Memory B cell (primary cell): Measurements from ENCODE around the gene LDLRAD4.
"Not testable (repeated sequence)": the region's sequence is repeated elsewhere in the genome, so short reads cannot be mapped to it uniquely, and the experiment has no call there.

Experiments
- ATAC-seq: fragments of 150-1000 bp; cut with Tn5 transposase; 2 replicates; pipeline ENCODE4 v1.10.0; 2021; ENCODE audit warnings: low read depth, mild to moderate bottlenecking, moderate library complexity
- DNase-seq, 2 donors: peaks; one replicate each; pipeline ENCODE4 v3.0.0; 2022; ENCODE audit warnings: low spot score in 2 of 2
- H3K27ac Mint-ChIP-seq: one replicate; pipeline ENCODE4 v1.8.0; 2022; ENCODE audit warnings: mild to moderate bottlenecking, moderate library complexity, mixed read lengths
- H3K27me3 Mint-ChIP-seq: one replicate; pipeline ENCODE4 v1.8.0; 2022; ENCODE audit warnings: mixed read lengths
- H3K36me3 Mint-ChIP-seq: one replicate; pipeline ENCODE4 v1.8.0; 2022; ENCODE audit warnings: mild to moderate bottlenecking, mixed read lengths
- H3K4me1 Mint-ChIP-seq: one replicate; pipeline ENCODE4 v1.8.0; 2022; ENCODE audit warnings: mixed read lengths
- H3K4me3 Mint-ChIP-seq: one replicate; pipeline ENCODE4 v1.8.0; 2022; ENCODE audit warnings: mild to moderate bottlenecking, moderate library complexity, mixed read lengths
- H3K9me3 Mint-ChIP-seq: one replicate; pipeline ENCODE4 v1.8.0; 2022; ENCODE audit warnings: mixed read lengths

LDLRAD4 gene

GRCh38 chr18:13323186-13323585 is 104.6 kb downstream of the LDLRAD4 start:
- H3K27me3 Mint-ChIP-seq = peaks cover 7% of the 10 kb centered on the region
- no peak overlapping the region for H3K27ac Mint-ChIP-seq
- peaks cover 3% of the 10 kb centered on the region for H3K9me3 Mint-ChIP-seq
- H3K36me3 Mint-ChIP-seq = no peaks in the 10 kb centered on the region
- DNase-seq (no peak), ATAC-seq (no peak)
- peaks cover 6% of the 10 kb centered on the region for H3K4me1 Mint-ChIP-seq
- no peak overlapping the region for H3K4me3 Mint-ChIP-seq

- no peak for DNase-seq
- Mint-ChIP-seq H3K27ac (no peak overlapping the region), H3K27me3 (peaks cover 6% of the 10 kb centered on the region)
Measured at GRCh38 chr18:13324880-13325279, 106.3 kb downstream of the LDLRAD4 start.

GRCh38 chr18:13328213-13328612 is 109.7 kb downstream of the LDLRAD4 start:
- Mint-ChIP-seq H3K27me3 (peaks cover 9% of the 10 kb centered on the region), H3K9me3 (peaks cover 5% of the 10 kb centered on the region), H3K4me3 (no peak overlapping the region), H3K36me3 (no peaks in the 10 kb centered on the region), H3K4me1 (peaks cover 6% of the 10 kb centered on the region), H3K27ac (no peak overlapping the region)
- DNase-seq (no peak), ATAC-seq (no peak)

More at GRCh38 chr18:13324880-13325279, 106.3 kb downstream of the LDLRAD4 start:
- Mint-ChIP-seq H3K9me3 (peaks cover 5% of the 10 kb centered on the region), H3K4me1 (peaks cover 6% of the 10 kb centered on the region), H3K4me3 (no peak overlapping the region), H3K36me3 (no peaks in the 10 kb centered on the region)
- no peak for ATAC-seq

- Mint-ChIP-seq H3K27me3 (peaks cover 6% of the 10 kb centered on the region), H3K27ac (no peak overlapping the region), H3K4me1 (peaks cover 6% of the 10 kb centered on the region), H3K36me3 (no peaks in the 10 kb centered on the region), H3K9me3 (peaks cover 9% of the 10 kb centered on the region), H3K4me3 (no peak overlapping the region)
- ATAC-seq = no peak
- no peak for DNase-seq
Measured at GRCh38 chr18:13330996-13331395, 112.4 kb downstream of the LDLRAD4 start.

- Mint-ChIP-seq H3K27me3 (peaks cover 9% of the 10 kb centered on the region), H3K27ac (no peak overlapping the region), H3K4me1 (peaks cover 4% of the 10 kb centered on the region), H3K36me3 (no peaks in the 10 kb centered on the region), H3K9me3 (peaks cover 9% of the 10 kb centered on the region), H3K4me3 (no peak overlapping the region)
- no peak for ATAC-seq
- no peak for DNase-seq
Measured at GRCh38 chr18:13331846-13332245, 113.3 kb downstream of the LDLRAD4 start.

- H3K27me3 Mint-ChIP-seq = peaks cover 6% of the 10 kb centered on the region
- no peaks in the 10 kb centered on the region for H3K36me3 Mint-ChIP-seq
- no peak overlapping the region for H3K27ac Mint-ChIP-seq
- DNase-seq (no peak), ATAC-seq (no peak)
- H3K9me3 Mint-ChIP-seq = peaks cover 9% of the 10 kb centered on the region
- no peaks in the 10 kb centered on the region for H3K4me1 Mint-ChIP-seq
- no peak overlapping the region for H3K4me3 Mint-ChIP-seq
Measured at GRCh38 chr18:13332874-13333273, 114.3 kb downstream of the LDLRAD4 start.

- DNase-seq = no peak
- Mint-ChIP-seq H3K9me3 (peaks cover 4% of the 10 kb centered on the region), H3K27ac (no peak overlapping the region), H3K27me3 (peaks cover 8% of the 10 kb centered on the region), H3K4me3 (no peak overlapping the region), H3K36me3 (no peaks in the 10 kb centered on the region), H3K4me1 (no peaks in the 10 kb centered on the region)
- ATAC-seq = no peak
Measured at GRCh38 chr18:13335903-13336302, 117.3 kb downstream of the LDLRAD4 start.

- Mint-ChIP-seq H3K27me3 (peaks cover 11% of the 10 kb centered on the region), H3K4me1 (no peaks in the 10 kb centered on the region), H3K36me3 (no peaks in the 10 kb centered on the region), H3K4me3 (no peak overlapping the region), H3K27ac (no peak overlapping the region), H3K9me3 (peaks cover 6% of the 10 kb centered on the region)
- ATAC-seq (no peak), DNase-seq (no peak)
Measured at GRCh38 chr18:13336841-13337240, 118.3 kb downstream of the LDLRAD4 start.

GRCh38 chr18:13337369-13337768 is 118.8 kb downstream of the LDLRAD4 start:
- Mint-ChIP-seq H3K36me3 (no peaks in the 10 kb centered on the region), H3K4me3 (no peak overlapping the region), H3K9me3 (peaks cover 6% of the 10 kb centered on the region), H3K27ac (no peak overlapping the region), H3K4me1 (no peaks in the 10 kb centered on the region), H3K27me3 (peaks cover 9% of the 10 kb centered on the region)
- DNase-seq (no peak), ATAC-seq (no peak)

- Mint-ChIP-seq H3K9me3 (peaks cover 7% of the 10 kb centered on the region), H3K4me3 (no peak overlapping the region), H3K36me3 (no peaks in the 10 kb centered on the region), H3K27ac (no peak overlapping the region), H3K27me3 (peaks cover 8% of the 10 kb centered on the region), H3K4me1 (no peaks in the 10 kb centered on the region)
- DNase-seq = no peak
- ATAC-seq = no peak
Measured at GRCh38 chr18:13338318-13338717, 119.8 kb downstream of the LDLRAD4 start.

GRCh38 chr18:13339653-13340052 is 121.1 kb downstream of the LDLRAD4 start:
- peaks cover 8% of the 10 kb centered on the region for H3K27me3 Mint-ChIP-seq
- ATAC-seq = no peak
- H3K4me3 Mint-ChIP-seq = no peak overlapping the region
- H3K4me1 Mint-ChIP-seq = no peaks in the 10 kb centered on the region
- no peak for DNase-seq
- peaks cover 8% of the 10 kb centered on the region for H3K9me3 Mint-ChIP-seq
- H3K27ac Mint-ChIP-seq = no peak overlapping the region
- no peaks in the 10 kb centered on the region for H3K36me3 Mint-ChIP-seq

GRCh38 chr18:13346449-13346848 is 127.9 kb downstream of the LDLRAD4 start:
- H3K4me3 Mint-ChIP-seq, ATAC-seq, DNase-seq, H3K4me1 Mint-ChIP-seq, H3K36me3 Mint-ChIP-seq, H3K27ac Mint-ChIP-seq: not testable (repeated sequence)
- H3K27me3 Mint-ChIP-seq = peaks cover 14% of the 10 kb centered on the region
- peaks cover 15% of the 10 kb centered on the region for H3K9me3 Mint-ChIP-seq

- Mint-ChIP-seq H3K9me3 (peaks cover 13% of the 10 kb centered on the region), H3K4me3 (no peak overlapping the region), H3K27me3 (peaks cover 18% of the 10 kb centered on the region), H3K36me3 (peaks cover 10% of the 10 kb centered on the region), H3K4me1 (no peaks in the 10 kb centered on the region), H3K27ac (no peak overlapping the region)
- no peak for ATAC-seq
- DNase-seq = no peak
Measured at GRCh38 chr18:13353084-13353823, 134.7 kb downstream of the LDLRAD4 start.

- H3K36me3 Mint-ChIP-seq = peaks cover 10% of the 10 kb centered on the region
- ATAC-seq = no peak
Measured at GRCh38 chr18:13354402-13354801, 135.8 kb downstream of the LDLRAD4 start.

GRCh38 chr18:13356032-13356431 is 137.5 kb downstream of the LDLRAD4 start:
- H3K27me3 Mint-ChIP-seq = peaks cover 13% of the 10 kb centered on the region
- H3K36me3 Mint-ChIP-seq = peaks cover 8% of the 10 kb centered on the region

More at GRCh38 chr18:13354402-13354801, 135.8 kb downstream of the LDLRAD4 start:
- Mint-ChIP-seq H3K9me3 (peaks cover 10% of the 10 kb centered on the region), H3K4me1 (peaks cover 4% of the 10 kb centered on the region), H3K4me3 (no peak overlapping the region), H3K27ac (no peak overlapping the region), H3K27me3 (peaks cover 15% of the 10 kb centered on the region)
- no peak for DNase-seq

More at GRCh38 chr18:13356032-13356431, 137.5 kb downstream of the LDLRAD4 start:
- ATAC-seq = no peak
- no peak overlapping the region for H3K27ac Mint-ChIP-seq
- H3K4me1 Mint-ChIP-seq = peaks cover 4% of the 10 kb centered on the region
- no peak for DNase-seq
- no peak overlapping the region for H3K4me3 Mint-ChIP-seq
- peaks cover 8% of the 10 kb centered on the region for H3K9me3 Mint-ChIP-seq
